A549 (cell line): Measurements from ENCODE around the gene DIAPH2. TPM values are rescaled to one million over a fixed set of nuclear protein-coding genes. Genes with fewer than 3 reads are reported as not detected.
A peak's percentile ranks its signal among the peaks of the same experiment; 100 is the strongest.

Source experiments
- ATAC-seq, 2 experiments: fragments of 200-7000 bp in 1 of 2; fragments of >200 bp in 1 of 2; cut with Nextera tagmentation in 1 of 2; cut with Tn5 transposase in 1 of 2; 3 replicates each; pipeline versions ENCODE4 v1.8.0 to v1.9.1; 2018 to 2020; ENCODE audit warnings: mild to moderate bottlenecking in 1 of 2, moderate library complexity in 1 of 2
- CTCF ChIA-PET: fragments of 300-600 bp; sonication (Branson Sonifier 250); formaldehyde crosslinking; extraction: SDS; loops from one replicate; lab custom pipeline; 2021; ENCODE audit warnings: antibody characterized with exemption, inconsistent platforms; lab: Yijun Ruan, JAX
- POLR2A ChIA-PET: fragments of 350-600 bp; formaldehyde crosslinking; extraction: SDS; loops from one replicate; lab custom pipeline; 2021; ENCODE audit warnings: antibody characterized with exemption, inconsistent platforms; lab: Yijun Ruan, JAX
- DNase-seq, 2 experiments: peaks; one replicate each; pipeline versions ENCODE4 v3.0.0 to v3.0.0-alpha.2; 2011 to 2016; ENCODE audit warnings: low read depth in 1 of 2, low spot score in 1 of 2
- FAIRE-seq: peaks from 2 replicates; lab custom pipeline; 2011; peaks lifted over from hg19 to GRCh38; lab: Jason Lieb, UNC
- H3K27ac ChIP-seq, 2 experiments: fragments of >200 bp; sonication (Bioruptor Twin); formaldehyde crosslinking; 3 replicates each; pipeline ENCODE4 v1.5.1; 2016 to 2017
- H3K4me1 ChIP-seq: fragments of >200 bp; sonication (Bioruptor Twin); formaldehyde crosslinking; 3 replicates; pipeline ENCODE4 v1.6.1; 2016
- H3K4me2 ChIP-seq: fragments of >200 bp; sonication (Bioruptor Twin); formaldehyde crosslinking; 3 replicates; pipeline ENCODE4 v1.6.1; 2016
- H3K4me3 ChIP-seq: fragments of >200 bp; sonication (Bioruptor Twin); formaldehyde crosslinking; 3 replicates; pipeline ENCODE4 v1.5.1; 2016
- H3K9me3 ChIP-seq: fragments of >200 bp; sonication (Bioruptor Twin); formaldehyde crosslinking; 3 replicates; pipeline ENCODE4 v1.6.1; 2016
- CEBPB ChIP-seq, 2 experiments: fragments of >200 bp in 1 of 2; sonication (Bioruptor Twin) in 1 of 2; formaldehyde crosslinking in 1 of 2; IDR thresholded peaks; 2 replicates each; pipeline ENCODE4 v1.6.1; 2012 to 2016
- CHD4 ChIP-seq: fragments of 200-600 bp; sonication (generic); IDR thresholded peaks from 2 replicates; pipeline ENCODE4 v1.6.1; 2016; ENCODE audit warnings: antibody characterized with exemption, mild to moderate bottlenecking, borderline replicate concordance
- EHF ChIP-seq: fragments of 250-450 bp; sonication (Bioruptor Pico); IDR thresholded peaks from 2 replicates; pipeline ENCODE4 v1.5.0; 2020; ENCODE audit warnings: mild to moderate bottlenecking
- FOSB ChIP-seq: fragments of 250-450 bp; sonication (Bioruptor Pico); IDR thresholded peaks from 2 replicates; pipeline ENCODE4 v1.5.0; 2020; ENCODE audit warnings: mild to moderate bottlenecking, moderate library complexity
- GATA3 ChIP-seq: IDR thresholded peaks from 2 replicates; pipeline ENCODE4 v1.6.1; 2012; ENCODE audit warnings: borderline replicate concordance
- HOXB13 ChIP-seq: fragments of 250-450 bp; sonication (Bioruptor Pico); IDR thresholded peaks from 2 replicates; pipeline ENCODE4 v1.5.0; 2020; ENCODE audit warnings: low read depth, mild to moderate bottlenecking, moderate library complexity
- KDM1A ChIP-seq: fragments of 200-600 bp; sonication (generic); IDR thresholded peaks from 2 replicates; pipeline ENCODE4 v1.6.1; 2016; ENCODE audit warnings: low read depth, mild to moderate bottlenecking
- POLR2A ChIP-seq: IDR thresholded peaks from 2 replicates; pipeline ENCODE4 v1.6.1; 2012; ENCODE audit warnings: mild to moderate bottlenecking, low read length
- RAD21 ChIP-seq, 2 experiments: fragments of >200 bp in 1 of 2; sonication (Bioruptor Twin) in 1 of 2; formaldehyde crosslinking in 1 of 2; IDR thresholded peaks in 1 of 2; conservative IDR thresholded peaks in 1 of 2; 2 replicates in 1 of 2; 3 replicates in 1 of 2; pipeline ENCODE4 v1.6.1; 2012 to 2018; ENCODE audit warnings: inconsistent platforms in 1 of 2
- RCOR1 ChIP-seq: fragments of 150-350 bp; IDR thresholded peaks from 2 replicates; pipeline ENCODE4 v1.6.1; 2014; ENCODE audit warnings: antibody characterized with exemption, low read length, low read depth
- TFCP2L1 ChIP-seq: fragments of 250-450 bp; sonication (Bioruptor Pico); IDR thresholded peaks from 2 replicates; pipeline ENCODE4 v1.5.0; 2021; ENCODE audit warnings: mild to moderate bottlenecking
- ZFP36 ChIP-seq: fragments of 450-650 bp; IDR thresholded peaks from 2 replicates; pipeline ENCODE4 v1.6.1; 2014; ENCODE audit warnings: borderline replicate concordance; ENCODE audit not compliant: partially characterized antibody
- WGBS: methylation state at CpG from one replicate; pipeline ENCODE4 v1.1.6; 2017; ENCODE audit errors: missing lambda C conversion rate; 5-methylcytosine and 5-hydroxymethylcytosine counted together
- polyA plus RNA-seq, 4 experiments: library from polyadenylated mRNA; depleted of rRNA in 3 of 4; stranded (reverse); fragments of >200 nt; fragmentation: RNase III in 1 of 4; extraction: RNeasy Plus Mini Kit Qiagen cat#74134 plus additional on column Dnase treatment in 1 of 4; gene quantifications; 2 replicates in 3 of 4; 3 replicates in 1 of 4; pipeline ENCODE4 v1.2.3, GENCODE V29; 2011 to 2017
- TF ChIP-seq, protein P1 (sequence below): IDR thresholded peaks from 2 replicates; pipeline ENCODE4 v1.6.1; 2012
- TF ChIP-seq, protein P2 (sequence below): fragments of >200 bp; sonication (Bioruptor Twin); formaldehyde crosslinking; IDR thresholded peaks from 3 replicates; pipeline ENCODE4 v1.6.1; 2016
- TF ChIP-seq, protein P3 (sequence below): fragments of 200-600 bp; sonication (generic); IDR thresholded peaks from 2 replicates; pipeline ENCODE4 v1.6.1; 2016; ENCODE audit warnings: antibody characterized with exemption, mild to moderate bottlenecking, moderate library complexity
- TF ChIP-seq, protein P4 (sequence below): fragments of >200 bp; sonication (Bioruptor Twin); formaldehyde crosslinking; IDR thresholded peaks from 2 replicates; pipeline ENCODE4 v1.6.1; 2016
- TF ChIP-seq, protein P5 (sequence below): IDR thresholded peaks from 2 replicates; pipeline ENCODE4 v1.6.1; 2012; ENCODE audit warnings: low read depth, borderline replicate concordance
- TF ChIP-seq, protein P6 (sequence below): fragments of 450-650 bp; IDR thresholded peaks from 2 replicates; pipeline ENCODE4 v1.6.1; 2014; ENCODE audit warnings: antibody characterized with exemption

DIAPH2 gene
- polyA plus RNA-seq, 2 of the 4 experiments (the other 2 are of a cell fraction) = 3.7 to 10.0 TPM

DNA sequence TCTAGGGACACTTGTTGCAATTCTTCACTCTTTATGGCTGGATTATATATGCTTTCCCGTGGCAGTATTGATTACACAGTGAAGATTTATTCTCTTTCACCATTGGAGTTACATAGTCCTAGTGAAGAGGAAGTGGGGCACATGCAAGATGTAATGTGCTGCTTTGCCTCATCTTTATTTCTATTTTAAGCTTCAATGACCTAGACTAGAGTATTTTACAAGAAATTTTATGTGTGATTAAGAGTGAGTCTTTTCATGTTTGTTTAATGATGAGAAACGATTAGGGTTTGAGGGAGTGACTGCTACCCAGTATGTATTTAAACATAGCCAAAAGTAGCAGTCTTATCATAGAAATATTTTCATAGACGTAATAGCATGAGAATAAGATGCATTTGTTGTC is 30.8 kb downstream of the DIAPH2 start:
- peak in 1 of 2 experiments; percentile 0 for DNase-seq
- Histone ChIP-seq H3K4me1 (peaks cover 6% of the 10 kb centered on the region; the same call in 1 of the 3 replicates), H3K4me3 (no peak overlapping the region), H3K9me3 (no peaks in the 10 kb centered on the region), H3K27ac (no peak overlapping the region), H3K4me2 (no peak overlapping the region)
- FAIRE-seq = peak; percentile 68
- ATAC-seq = no peak
- 40% methylated on average over 3 of the region's 3 CpGs for WGBS
- POLR2A ChIA-PET = no interaction called here
- TF ChIP-seq, protein P1, sequence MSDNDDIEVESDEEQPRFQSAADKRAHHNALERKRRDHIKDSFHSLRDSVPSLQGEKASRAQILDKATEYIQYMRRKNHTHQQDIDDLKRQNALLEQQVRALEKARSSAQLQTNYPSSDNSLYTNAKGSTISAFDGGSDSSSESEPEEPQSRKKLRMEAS = no peak
- TF ChIP-seq EHF (CRISPR knock-in tag) (no peak), HOXB13 (CRISPR knock-in tag) (no peak), FOSB (CRISPR knock-in tag) (no peak), RCOR1 (no peak), CEBPB (IDR thresholded peaks at IDR 0.05) (no peak), ZFP36 (no peak), GATA3 (no peak), CHD4 (no peak), POLR2A (no peak)
- TF ChIP-seq, protein P2, sequence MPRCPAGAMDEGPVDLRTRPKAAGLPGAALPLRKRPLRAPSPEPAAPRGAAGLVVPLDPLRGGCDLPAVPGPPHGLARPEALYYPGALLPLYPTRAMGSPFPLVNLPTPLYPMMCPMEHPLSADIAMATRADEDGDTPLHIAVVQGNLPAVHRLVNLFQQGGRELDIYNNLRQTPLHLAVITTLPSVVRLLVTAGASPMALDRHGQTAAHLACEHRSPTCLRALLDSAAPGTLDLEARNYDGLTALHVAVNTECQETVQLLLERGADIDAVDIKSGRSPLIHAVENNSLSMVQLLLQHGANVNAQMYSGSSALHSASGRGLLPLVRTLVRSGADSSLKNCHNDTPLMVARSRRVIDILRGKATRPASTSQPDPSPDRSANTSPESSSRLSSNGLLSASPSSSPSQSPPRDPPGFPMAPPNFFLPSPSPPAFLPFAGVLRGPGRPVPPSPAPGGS = no peak
- TF ChIP-seq, protein P3, sequence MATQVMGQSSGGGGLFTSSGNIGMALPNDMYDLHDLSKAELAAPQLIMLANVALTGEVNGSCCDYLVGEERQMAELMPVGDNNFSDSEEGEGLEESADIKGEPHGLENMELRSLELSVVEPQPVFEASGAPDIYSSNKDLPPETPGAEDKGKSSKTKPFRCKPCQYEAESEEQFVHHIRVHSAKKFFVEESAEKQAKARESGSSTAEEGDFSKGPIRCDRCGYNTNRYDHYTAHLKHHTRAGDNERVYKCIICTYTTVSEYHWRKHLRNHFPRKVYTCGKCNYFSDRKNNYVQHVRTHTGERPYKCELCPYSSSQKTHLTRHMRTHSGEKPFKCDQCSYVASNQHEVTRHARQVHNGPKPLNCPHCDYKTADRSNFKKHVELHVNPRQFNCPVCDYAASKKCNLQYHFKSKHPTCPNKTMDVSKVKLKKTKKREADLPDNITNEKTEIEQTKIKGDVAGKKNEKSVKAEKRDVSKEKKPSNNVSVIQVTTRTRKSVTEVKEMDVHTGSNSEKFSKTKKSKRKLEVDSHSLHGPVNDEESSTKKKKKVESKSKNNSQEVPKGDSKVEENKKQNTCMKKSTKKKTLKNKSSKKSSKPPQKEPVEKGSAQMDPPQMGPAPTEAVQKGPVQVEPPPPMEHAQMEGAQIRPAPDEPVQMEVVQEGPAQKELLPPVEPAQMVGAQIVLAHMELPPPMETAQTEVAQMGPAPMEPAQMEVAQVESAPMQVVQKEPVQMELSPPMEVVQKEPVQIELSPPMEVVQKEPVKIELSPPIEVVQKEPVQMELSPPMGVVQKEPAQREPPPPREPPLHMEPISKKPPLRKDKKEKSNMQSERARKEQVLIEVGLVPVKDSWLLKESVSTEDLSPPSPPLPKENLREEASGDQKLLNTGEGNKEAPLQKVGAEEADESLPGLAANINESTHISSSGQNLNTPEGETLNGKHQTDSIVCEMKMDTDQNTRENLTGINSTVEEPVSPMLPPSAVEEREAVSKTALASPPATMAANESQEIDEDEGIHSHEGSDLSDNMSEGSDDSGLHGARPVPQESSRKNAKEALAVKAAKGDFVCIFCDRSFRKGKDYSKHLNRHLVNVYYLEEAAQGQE = no peak
- TF ChIP-seq, protein P4, sequence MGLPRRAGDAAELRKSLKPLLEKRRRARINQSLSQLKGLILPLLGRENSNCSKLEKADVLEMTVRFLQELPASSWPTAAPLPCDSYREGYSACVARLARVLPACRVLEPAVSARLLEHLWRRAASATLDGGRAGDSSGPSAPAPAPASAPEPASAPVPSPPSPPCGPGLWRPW = no peak
- TF ChIP-seq, protein P5, sequence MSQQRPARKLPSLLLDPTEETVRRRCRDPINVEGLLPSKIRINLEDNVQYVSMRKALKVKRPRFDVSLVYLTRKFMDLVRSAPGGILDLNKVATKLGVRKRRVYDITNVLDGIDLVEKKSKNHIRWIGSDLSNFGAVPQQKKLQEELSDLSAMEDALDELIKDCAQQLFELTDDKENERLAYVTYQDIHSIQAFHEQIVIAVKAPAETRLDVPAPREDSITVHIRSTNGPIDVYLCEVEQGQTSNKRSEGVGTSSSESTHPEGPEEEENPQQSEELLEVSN = no peak
- CTCF ChIA-PET = no interaction called here

DNA sequence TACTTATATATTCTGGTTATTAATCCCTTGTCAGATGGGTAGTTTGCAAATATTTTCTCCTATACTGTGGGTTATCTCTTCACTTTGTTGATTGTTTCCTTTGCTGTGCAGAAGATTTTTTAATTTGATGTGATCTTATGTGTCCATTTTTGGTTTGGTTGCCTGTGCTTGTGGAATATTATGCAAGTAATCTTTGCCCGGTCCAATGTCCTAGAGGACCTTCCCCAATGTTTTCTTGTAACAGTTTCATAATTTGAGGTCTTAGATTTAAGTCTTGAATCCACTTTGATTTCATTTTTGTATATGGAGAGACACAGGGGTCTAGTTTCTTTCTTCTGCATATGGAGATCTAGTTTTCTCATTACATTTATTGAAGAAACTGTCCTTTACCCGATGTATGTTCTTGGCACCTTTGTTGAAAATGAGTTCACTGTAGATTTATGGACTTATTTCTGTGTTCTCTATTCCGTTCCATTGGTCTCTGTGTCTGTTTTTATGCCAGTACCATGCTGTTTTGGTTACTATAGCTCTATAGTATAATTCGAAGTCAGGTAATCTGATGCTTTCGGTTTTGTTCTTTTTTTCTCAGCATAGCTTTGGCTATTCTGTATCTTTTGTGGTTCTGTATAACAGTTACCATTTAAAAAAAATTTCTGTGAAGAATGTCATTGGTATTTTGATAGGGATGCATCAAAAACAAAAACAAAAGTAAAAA is 34.7 kb downstream of the DIAPH2 start:
- CTCF ChIA-PET = no interaction called here
- ATAC-seq = no peak

More for the DNA sequence above, 34.7 kb downstream of the DIAPH2 start:
- no peak overlapping the region for H3K27ac ChIP-seq
- TF ChIP-seq RAD21 (conservative IDR thresholded peaks at IDR 0.05 in 1 of 2, IDR thresholded peaks at IDR 0.05 in 1 of 2) (no peak), KDM1A (peak; percentile 78; the same call in 1 of the 2 replicates), TFCP2L1 (CRISPR knock-in tag) (no peak)
- TF ChIP-seq, protein P6, sequence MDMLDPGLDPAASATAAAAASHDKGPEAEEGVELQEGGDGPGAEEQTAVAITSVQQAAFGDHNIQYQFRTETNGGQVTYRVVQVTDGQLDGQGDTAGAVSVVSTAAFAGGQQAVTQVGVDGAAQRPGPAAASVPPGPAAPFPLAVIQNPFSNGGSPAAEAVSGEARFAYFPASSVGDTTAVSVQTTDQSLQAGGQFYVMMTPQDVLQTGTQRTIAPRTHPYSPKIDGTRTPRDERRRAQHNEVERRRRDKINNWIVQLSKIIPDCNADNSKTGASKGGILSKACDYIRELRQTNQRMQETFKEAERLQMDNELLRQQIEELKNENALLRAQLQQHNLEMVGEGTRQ = no peak
- no peak overlapping the region for H3K4me3 ChIP-seq
- DNase-seq (no peak), FAIRE-seq (no peak)
- peaks cover 6% of the 10 kb centered on the region; the same call in 1 of the 3 replicates for H3K4me1 ChIP-seq
- no peak overlapping the region for H3K4me2 ChIP-seq
- WGBS = 88% methylated on average over 5 of the region's 5 CpGs
- no peaks in the 10 kb centered on the region for H3K9me3 ChIP-seq
- POLR2A ChIA-PET = no interaction called here
